Vein endothelial cell (primary cell): ENCODE measurements around the gene CEACAM5. TPM values are rescaled to one million over a fixed set of nuclear protein-coding genes. Genes with fewer than 3 reads are reported as not detected.

Experiments used
- total RNA-seq: library from RNA; depleted of rRNA; stranded (reverse); fragments of >200 nt; gene quantifications from 2 replicates; pipeline ENCODE4 v1.2.3, GENCODE V29; 2012

The CEACAM5 gene
- total RNA-seq, result not detected in 2 replicates

DNA sequence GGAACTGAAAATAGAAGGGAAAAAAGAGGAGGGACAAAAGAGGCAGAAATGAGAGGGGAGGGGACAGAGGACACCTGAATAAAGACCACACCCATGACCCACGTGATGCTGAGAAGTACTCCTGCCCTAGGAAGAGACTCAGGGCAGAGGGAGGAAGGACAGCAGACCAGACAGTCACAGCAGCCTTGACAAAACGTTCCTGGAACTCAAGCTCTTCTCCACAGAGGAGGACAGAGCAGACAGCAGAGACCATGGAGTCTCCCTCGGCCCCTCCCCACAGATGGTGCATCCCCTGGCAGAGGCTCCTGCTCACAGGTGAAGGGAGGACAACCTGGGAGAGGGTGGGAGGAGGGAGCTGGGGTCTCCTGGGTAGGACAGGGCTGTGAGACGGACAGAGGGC is at the start of gene CEACAM5:
TSS of gene CEACAM5 (plus strand) at position 146 of the 400 bp plus-strand sequence. CDS start at position 252, 106 bp downstream.

DNA sequence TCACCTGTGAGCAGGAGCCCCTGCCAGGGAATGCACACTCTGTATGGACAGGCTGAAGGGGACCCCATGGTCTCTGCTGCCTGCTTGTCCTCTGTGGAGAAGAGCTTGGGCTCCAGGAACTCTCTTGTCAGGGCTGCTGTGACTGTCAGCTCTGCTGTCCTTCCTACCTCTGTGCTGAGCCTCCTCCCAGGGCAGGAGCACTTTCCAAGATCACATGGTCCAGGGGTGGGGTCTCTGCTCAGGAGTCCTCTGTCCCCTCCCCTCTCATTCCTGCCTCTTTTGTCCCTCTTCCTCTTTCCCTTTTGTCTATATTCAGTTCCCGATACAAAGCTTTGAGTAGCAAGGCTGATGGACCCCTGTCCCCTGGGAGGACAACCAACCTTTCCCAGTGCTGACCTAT is 20.3 kb upstream of the CEACAM5 start, which contains the start of gene CEACAM7:
TSS of gene CEACAM7 (minus strand) at position 173 of the 400 bp plus-strand sequence. CDS start at position 68, 105 bp downstream.

GRCh38 chr19:41755328-41755913 is 47.0 kb downstream of the CEACAM5 start, which contains the start of gene CEACAM6:
Gene CEACAM6 (plus strand): TSS chr19:41755530. CDS start chr19:41755639, 109 bp downstream.

Other genes with a start within 250 kb of the CEACAM5 start
- 4.9 and 12.2 TPM in 2 replicates for gene CEACAM21, start 132.5 kb upstream of the CEACAM5 start, total RNA-seq
- gene CEACAM4, start 81.6 kb upstream of the CEACAM5 start, total RNA-seq, result not detected in 2 replicates
- gene CEACAM7, start 20.4 kb upstream of the CEACAM5 start, total RNA-seq, result not detected in 2 replicates
- gene CEACAM6, start 46.9 kb downstream of the CEACAM5 start, total RNA-seq, result not detected in 2 replicates
- gene CEACAM3, start 88.0 kb downstream of the CEACAM5 start, total RNA-seq, result not detected in 2 replicates
- not detected in 2 replicates for gene LYPD4, start 136.1 kb downstream of the CEACAM5 start, total RNA-seq
- not detected in 2 replicates for gene DMRTC2, start 136.4 kb downstream of the CEACAM5 start, total RNA-seq
- 908 and 1,614 TPM in 2 replicates for gene RPS19, start 151.6 kb downstream of the CEACAM5 start, total RNA-seq
- 0.33 TPM in 1 of 2 replicates, not detected in the other for gene CD79A, start 168.7 kb downstream of the CEACAM5 start, total RNA-seq
- 56.2 and 56.8 TPM in 2 replicates for gene ARHGEF1, start 174.6 kb downstream of the CEACAM5 start, total RNA-seq
- gene ERFL, start 219.8 kb downstream of the CEACAM5 start, total RNA-seq, result not detected in 2 replicates